ENCODE results near the gene LRP1-AS.

LRP1-AS gene

DNA sequence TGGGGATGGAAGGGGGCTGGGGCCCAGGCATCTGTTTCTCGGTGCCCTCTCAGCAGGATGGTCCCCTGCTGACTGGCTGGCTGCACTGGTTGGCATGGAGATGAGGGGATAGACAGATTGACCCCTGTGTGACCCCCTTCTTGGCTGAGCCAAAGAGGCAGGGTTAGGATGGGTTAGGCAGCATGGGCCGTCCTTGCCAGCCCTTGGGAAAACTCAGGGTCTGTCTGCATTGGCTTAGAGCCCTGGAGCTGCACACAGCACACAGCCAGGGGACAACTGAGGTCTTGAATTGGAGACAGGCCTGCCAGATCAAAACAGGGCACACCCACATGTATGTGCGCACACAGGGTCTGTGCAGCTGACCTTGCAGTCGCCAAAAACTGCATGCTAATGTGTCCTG, 11.2 kb upstream of the LRP1-AS start:
- DNase-seq = no peak

- DNase-seq = no peak
Observed at GRCh38 chr12:57158186-57158585, 10.8 kb upstream of the LRP1-AS start.

- DNase-seq = no peak
Observed at GRCh38 chr12:57157588-57158173, 10.3 kb upstream of the LRP1-AS start.

GRCh38 chr12:57156701-57157403, 9.4 kb upstream of the LRP1-AS start:
- DNase-seq = no peak

DNA sequence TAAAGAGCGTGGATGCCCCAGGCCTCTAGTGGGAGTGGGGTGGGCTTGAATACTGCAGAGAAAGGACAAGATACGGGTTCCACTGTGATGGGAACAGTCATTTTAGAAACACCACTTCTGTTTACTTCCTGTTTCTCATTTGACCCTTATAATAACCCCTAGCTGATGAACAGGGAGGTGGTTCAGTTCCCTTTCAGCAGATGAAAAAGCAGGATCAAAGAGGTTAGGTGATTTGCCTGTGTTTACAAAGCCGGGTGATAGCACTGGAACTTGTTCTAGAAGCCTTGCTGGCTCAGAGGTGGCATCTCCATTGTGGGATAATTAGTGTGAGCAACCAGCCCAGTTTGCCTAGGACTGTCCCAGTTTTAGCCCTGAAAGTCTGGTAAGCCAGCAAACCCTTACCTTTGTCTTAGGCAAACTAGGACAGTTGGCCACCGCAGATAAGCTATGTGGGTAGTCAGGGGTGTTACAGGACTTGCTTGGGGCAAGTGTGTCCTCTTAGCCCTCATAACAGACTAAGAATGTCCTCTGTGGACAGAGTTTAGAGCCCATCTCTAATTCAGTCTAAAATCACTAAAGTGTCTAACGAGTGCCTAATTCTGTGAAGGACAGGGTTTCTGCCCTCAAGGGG, 7.5 kb upstream of the LRP1-AS start:
- DNase-seq = no peak

DNA sequence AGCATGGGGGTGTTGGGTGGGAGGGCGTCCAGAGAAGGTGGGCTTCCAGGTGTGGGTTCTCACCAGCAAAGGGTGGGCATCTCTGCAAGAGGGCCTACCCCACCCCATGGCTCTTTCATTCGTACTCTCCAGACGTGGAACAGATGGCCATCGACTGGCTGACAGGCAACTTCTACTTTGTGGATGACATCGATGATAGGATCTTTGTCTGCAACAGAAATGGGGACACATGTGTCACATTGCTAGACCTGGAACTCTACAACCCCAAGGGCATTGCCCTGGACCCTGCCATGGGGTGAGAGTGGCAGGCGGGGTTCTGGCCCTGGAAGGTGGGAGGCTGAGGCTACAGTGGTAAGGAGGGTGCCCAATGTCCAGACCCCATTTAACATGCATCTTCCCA, 6.7 kb upstream of the LRP1-AS start:
- DNase-seq = no peak

GRCh38 chr12:57153415-57153997, 6.1 kb upstream of the LRP1-AS start:
- DNase-seq = no peak

GRCh38 chr12:57152639-57153038, 5.2 kb upstream of the LRP1-AS start:
- no peak for DNase-seq

DNA sequence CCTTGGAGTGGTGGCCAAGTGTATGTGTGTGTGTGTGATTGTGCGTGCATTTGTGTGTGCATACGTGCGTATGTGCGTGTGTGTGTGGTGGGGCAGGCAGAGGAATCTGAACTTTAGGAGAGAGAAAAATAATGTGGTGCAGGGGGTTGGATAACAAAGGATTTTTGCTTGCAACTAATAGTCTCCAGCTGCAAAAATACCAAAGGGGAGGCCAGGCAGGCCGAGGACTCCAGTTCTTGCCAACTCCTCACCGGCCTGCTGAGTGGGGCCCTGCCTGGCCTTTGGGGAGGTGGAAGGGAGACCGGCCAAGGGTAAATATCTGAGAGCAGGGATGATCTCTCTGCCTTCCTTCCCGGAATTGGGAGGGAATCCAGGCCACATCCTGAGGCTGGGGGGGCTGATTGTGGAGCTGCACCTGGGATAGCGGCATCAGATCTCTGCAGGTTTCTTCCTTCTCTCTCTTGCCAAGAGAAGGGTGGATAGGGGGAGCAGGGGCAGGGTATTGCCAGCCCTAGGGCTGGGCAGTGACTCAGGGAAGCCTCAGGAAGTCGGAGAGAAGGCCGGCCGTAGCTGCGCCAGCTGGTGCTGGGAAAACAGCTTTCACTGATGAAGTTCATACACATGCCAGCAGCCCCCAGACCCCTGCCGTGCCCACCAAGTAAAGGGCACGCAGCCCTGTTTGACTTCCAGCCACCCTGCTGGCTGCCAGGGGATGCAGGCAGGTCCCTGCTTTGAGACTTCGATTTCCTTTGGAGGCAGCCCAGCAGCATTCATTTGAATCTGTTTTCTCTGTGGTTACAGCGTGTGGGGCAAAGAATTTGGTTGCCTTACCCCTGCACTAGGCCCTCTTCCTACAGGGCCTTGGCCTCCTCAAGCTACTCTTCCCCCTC, 4.6 kb upstream of the LRP1-AS start:
- DNase-seq = peak; percentile 62

- no peak for DNase-seq
Observed at GRCh38 chr12:57150400-57151000, 3.1 kb upstream of the LRP1-AS start.

GRCh38 chr12:57149245-57149900, 2.0 kb upstream of the LRP1-AS start:
- no peak for DNase-seq

DNA sequence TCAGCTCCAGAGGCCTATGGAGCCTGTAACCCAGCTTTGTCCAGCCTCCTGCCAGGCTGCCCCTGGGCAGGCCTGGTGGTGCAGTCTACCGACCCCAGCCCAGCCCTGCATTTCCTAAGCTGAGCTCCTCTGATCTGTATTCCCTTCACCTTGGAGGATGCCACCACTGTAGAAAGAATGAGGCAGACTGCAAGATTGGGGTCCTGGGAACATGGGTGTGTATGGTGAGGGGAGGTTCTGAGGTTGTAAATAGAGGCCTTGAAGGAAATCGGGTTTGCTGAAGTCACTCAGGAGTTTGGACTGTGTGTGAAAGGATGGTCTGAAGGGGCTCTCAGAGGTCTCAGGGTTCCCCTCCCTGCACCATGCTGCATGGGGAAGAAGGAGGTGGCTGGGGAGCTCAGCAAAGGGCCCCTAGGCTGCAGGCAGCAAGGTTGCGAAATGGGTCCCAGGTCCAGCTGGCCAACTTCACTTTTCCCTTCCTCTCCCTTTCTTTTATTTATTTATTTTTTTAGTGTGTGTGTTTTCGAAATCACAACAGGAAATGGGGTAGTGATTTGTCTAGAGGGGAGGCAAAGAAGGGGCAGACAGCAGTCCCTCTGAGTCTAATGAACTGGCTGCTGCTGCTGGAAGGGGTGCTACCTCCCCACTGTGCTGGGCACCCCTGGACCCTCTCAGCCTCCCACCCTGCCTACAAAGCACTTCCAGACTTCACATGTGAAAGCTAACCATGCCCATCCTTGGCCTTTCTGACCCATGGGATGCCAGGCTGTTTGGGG, 1.2 kb upstream of the LRP1-AS start:
- DNase-seq = no peak

DNA sequence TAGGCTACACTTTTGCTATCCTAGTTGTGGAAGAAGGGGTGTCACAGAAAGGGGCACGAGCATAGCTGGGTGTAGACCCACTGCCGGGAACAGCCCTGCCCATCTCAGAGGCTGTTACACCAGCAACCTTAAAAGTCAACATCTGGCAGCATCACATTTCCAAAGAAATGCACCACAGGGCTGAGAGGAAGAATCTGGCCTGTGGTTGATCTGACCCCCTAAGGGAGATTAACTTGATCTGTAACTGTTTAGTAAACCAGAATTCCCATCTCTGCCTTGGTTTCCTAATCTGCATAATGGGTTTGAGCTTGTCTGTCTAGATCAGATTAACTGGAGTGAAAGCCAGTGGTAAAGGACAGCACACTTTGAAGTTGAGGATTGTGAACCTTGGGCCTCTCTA, 1.3 kb downstream of the LRP1-AS start:
- no peak for DNase-seq

- DNase-seq = no peak
Observed at GRCh38 chr12:57145460-57146059, 1.9 kb downstream of the LRP1-AS start.

GRCh38 chr12:57143454-57143853, 4.0 kb downstream of the LRP1-AS start:
- DNase-seq = no peak

- DNase-seq = no peak
Observed at GRCh38 chr12:57142727-57143126, 4.7 kb downstream of the LRP1-AS start.

DNA sequence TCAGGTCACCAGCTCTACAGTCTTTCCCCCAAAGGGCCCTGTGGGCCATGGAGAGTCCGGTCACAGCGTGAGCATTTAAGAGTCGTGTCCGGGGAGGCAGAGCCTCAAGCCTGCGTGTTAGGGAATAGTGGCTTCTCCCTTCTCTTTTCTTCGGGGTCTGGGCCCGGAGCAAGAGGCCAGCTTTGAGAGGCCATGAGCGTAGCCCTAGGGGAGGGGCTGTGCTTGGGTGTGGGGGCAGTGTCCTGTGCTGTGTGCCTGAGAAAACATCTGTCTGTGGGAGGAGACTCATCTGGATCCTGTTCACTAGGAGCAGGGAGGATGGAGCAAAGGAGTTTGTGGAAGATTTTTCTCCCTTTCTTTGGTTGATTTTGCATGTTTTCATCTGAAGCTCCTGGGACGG, 5.3 kb downstream of the LRP1-AS start:
- DNase-seq = no peak

DNA sequence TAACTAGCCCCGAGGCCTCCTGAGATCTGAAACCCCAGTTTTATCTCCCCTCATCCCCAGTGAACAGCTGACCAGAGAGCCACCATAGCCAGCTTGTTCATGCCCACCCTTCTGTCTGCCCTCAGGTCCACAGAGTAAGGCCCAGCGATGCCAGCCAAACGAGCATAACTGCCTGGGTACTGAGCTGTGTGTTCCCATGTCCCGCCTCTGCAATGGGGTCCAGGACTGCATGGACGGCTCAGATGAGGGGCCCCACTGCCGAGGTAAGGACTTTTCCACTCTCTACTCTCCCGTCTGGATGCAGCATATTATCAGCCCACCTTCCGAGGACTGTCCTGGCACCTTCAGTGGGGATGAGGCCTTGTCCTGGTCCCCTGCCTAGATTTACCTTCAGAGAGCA, 6.2 kb downstream of the LRP1-AS start:
- DNase-seq = no peak

GRCh38 chr12:57139796-57140649, 7.4 kb downstream of the LRP1-AS start:
- DNase-seq = no peak
